Measurements from ENCODE around the gene DKK1. TPM values are rescaled to one million over a fixed set of nuclear protein-coding genes. Genes with fewer than 3 reads are reported as not detected.

Gene DKK1
- polyA plus RNA-seq (ENCODE audit: low read depth in 6 of 6) = not detected

GRCh38 chr10:52313933-52314821 lies at the start of gene DKK1:
Gene DKK1 (plus strand): TSS chr10:52314281. CDS start chr10:52314435, 154 bp downstream.
- Mint-ChIP-seq H3K9me3 (no peaks in the 10 kb centered on the region), H3K36me3 (no peaks in the 10 kb centered on the region), H3K27ac (peak within 1 kb of the TSS in 4 of 6 donors; percentile 24 to 78 (median 70)), H3K27me3 (peaks cover 30 to 55% (median 48%) of the 10 kb centered on the region in 3 donors), H3K4me1 (peaks cover 18 to 26% (median 23%) of the 10 kb centered on the region in 3 donors), H3K4me3 (peak within 1 kb of the TSS; percentile 70 to 91 (median 90))
- DNase-seq (peak; percentile 38), ATAC-seq (ENCODE audit: low read depth in 2 of 2) (peak; percentile 69 to 76)

GRCh38 chr10:52265131-52265926 lies 48.8 kb upstream of the DKK1 start:
- Mint-ChIP-seq H3K27me3 (no peaks in the 10 kb centered on the region), H3K36me3 (no peaks in the 10 kb centered on the region), H3K27ac (no peak overlapping the region), H3K4me1 (peaks cover 0 to 7% (median 5%) of the 10 kb centered on the region in 3 donors), H3K9me3 (no peaks in the 10 kb centered on the region), H3K4me3 (no peak overlapping the region)
- ATAC-seq (ENCODE audit: low read depth in 2 of 2) = no peak
- no peak for DNase-seq

- Mint-ChIP-seq H3K27me3 (no peaks in the 10 kb centered on the region), H3K4me1 (peaks cover 0 to 7% (median 5%) of the 10 kb centered on the region in 3 donors), H3K27ac (peak overlapping the region in 1 of 6 donors; percentile 56), H3K4me3 (no peak overlapping the region), H3K9me3 (peaks cover 0 to 3% (median 0%) of the 10 kb centered on the region in 7 donors), H3K36me3 (no peaks in the 10 kb centered on the region)
- ATAC-seq (ENCODE audit: low read depth in 2 of 2) (no peak), DNase-seq (no peak)
Observed at GRCh38 chr10:52266858-52267257, 47.2 kb upstream of the DKK1 start.

- no peaks in the 10 kb centered on the region for H3K27me3 Mint-ChIP-seq
- no peak overlapping the region for H3K27ac Mint-ChIP-seq
- ATAC-seq (ENCODE audit: low read depth in 2 of 2) (no peak), DNase-seq (no peak)
- H3K4me3 Mint-ChIP-seq = no peak overlapping the region
- peaks cover 0 to 3% (median 0%) of the 10 kb centered on the region in 7 donors for H3K9me3 Mint-ChIP-seq
- H3K36me3 Mint-ChIP-seq = no peaks in the 10 kb centered on the region
- peaks cover 0 to 7% (median 5%) of the 10 kb centered on the region in 3 donors for H3K4me1 Mint-ChIP-seq
Observed at GRCh38 chr10:52268790-52269189, 45.3 kb upstream of the DKK1 start.

- ATAC-seq (ENCODE audit: low read depth in 2 of 2) (no peak), DNase-seq (no peak)
- Mint-ChIP-seq H3K27me3 (no peaks in the 10 kb centered on the region), H3K4me1 (peaks cover 0 to 7% (median 5%) of the 10 kb centered on the region in 3 donors), H3K9me3 (peaks cover 0 to 3% (median 0%) of the 10 kb centered on the region in 7 donors), H3K27ac (no peak overlapping the region), H3K36me3 (no peaks in the 10 kb centered on the region), H3K4me3 (no peak overlapping the region)
Observed at GRCh38 chr10:52269233-52269632, 44.8 kb upstream of the DKK1 start.

- Mint-ChIP-seq H3K4me3 (no peak overlapping the region), H3K36me3 (peaks cover 0 to 7% of the 10 kb centered on the region in 2 donors), H3K9me3 (peaks cover 0 to 20% (median 12%) of the 10 kb centered on the region in 7 donors), H3K4me1 (no peaks in the 10 kb centered on the region), H3K27me3 (peaks cover 0 to 14% (median 0%) of the 10 kb centered on the region in 3 donors), H3K27ac (no peak overlapping the region)
- no peak for ATAC-seq (ENCODE audit: low read depth in 2 of 2)
- no peak for DNase-seq
Observed at GRCh38 chr10:52276163-52276562, 37.9 kb upstream of the DKK1 start.

GRCh38 chr10:52276986-52277385 lies 37.1 kb upstream of the DKK1 start:
- Mint-ChIP-seq H3K4me3 (no peak overlapping the region), H3K27ac (no peak overlapping the region)

GRCh38 chr10:52279546-52279945 lies 34.5 kb upstream of the DKK1 start:
- DNase-seq (no peak), ATAC-seq (ENCODE audit: low read depth in 2 of 2) (no peak)
- Mint-ChIP-seq H3K9me3 (peaks cover 0 to 17% (median 12%) of the 10 kb centered on the region in 7 donors), H3K4me1 (peaks cover 3 to 6% (median 4%) of the 10 kb centered on the region in 3 donors), H3K27me3 (peaks cover 0 to 12% (median 0%) of the 10 kb centered on the region in 3 donors), H3K36me3 (peaks cover 0 to 7% of the 10 kb centered on the region in 2 donors), H3K4me3 (no peak overlapping the region), H3K27ac (no peak overlapping the region)

More at GRCh38 chr10:52276986-52277385, 37.1 kb upstream of the DKK1 start:
- ATAC-seq (ENCODE audit: low read depth in 2 of 2) (no peak), DNase-seq (no peak)
- H3K27me3 Mint-ChIP-seq = peaks cover 0 to 14% (median 0%) of the 10 kb centered on the region in 3 donors
- no peaks in the 10 kb centered on the region for H3K4me1 Mint-ChIP-seq
- H3K36me3 Mint-ChIP-seq = peaks cover 0 to 7% of the 10 kb centered on the region in 2 donors
- H3K9me3 Mint-ChIP-seq = peaks cover 0 to 17% (median 12%) of the 10 kb centered on the region in 7 donors

- H3K27ac Mint-ChIP-seq = no peak overlapping the region
- no peak overlapping the region for H3K4me3 Mint-ChIP-seq
- peaks cover 0 to 7% of the 10 kb centered on the region in 2 donors for H3K36me3 Mint-ChIP-seq
- H3K27me3 Mint-ChIP-seq = peaks cover 0 to 7% (median 0%) of the 10 kb centered on the region in 3 donors
- peaks cover 8 to 11% (median 9%) of the 10 kb centered on the region in 3 donors for H3K4me1 Mint-ChIP-seq
- no peak for ATAC-seq (ENCODE audit: low read depth in 2 of 2)
- no peak for DNase-seq
- H3K9me3 Mint-ChIP-seq = peaks cover 0 to 17% (median 9%) of the 10 kb centered on the region in 7 donors
Observed at GRCh38 chr10:52280051-52280450, 34.0 kb upstream of the DKK1 start.

GRCh38 chr10:52283174-52283573 lies 30.9 kb upstream of the DKK1 start:
- peaks cover 15 to 16% (median 16%) of the 10 kb centered on the region in 3 donors for H3K4me1 Mint-ChIP-seq
- DNase-seq = no peak
- no peak for ATAC-seq (ENCODE audit: low read depth in 2 of 2)
- H3K36me3 Mint-ChIP-seq = no peaks in the 10 kb centered on the region
- no peak overlapping the region for H3K27ac Mint-ChIP-seq
- peaks cover 0 to 2% (median 0%) of the 10 kb centered on the region in 3 donors for H3K27me3 Mint-ChIP-seq
- H3K9me3 Mint-ChIP-seq = peaks cover 0 to 3% (median 1%) of the 10 kb centered on the region in 7 donors
- no peak overlapping the region for H3K4me3 Mint-ChIP-seq

GRCh38 chr10:52284416-52285013 lies 29.6 kb upstream of the DKK1 start:
- Mint-ChIP-seq H3K9me3 (no peaks in the 10 kb centered on the region), H3K27ac (peak overlapping the region in 3 of 6 donors; percentile 1 to 87 (median 17)), H3K4me1 (peaks cover 15 to 16% (median 16%) of the 10 kb centered on the region in 3 donors), H3K36me3 (no peaks in the 10 kb centered on the region), H3K27me3 (no peaks in the 10 kb centered on the region), H3K4me3 (peak overlapping the region in 4 of 8 donors; percentile 2 to 53 (median 32))
- peak; percentile 65 to 84 for ATAC-seq (ENCODE audit: low read depth in 2 of 2)
- DNase-seq = peak; percentile 5

GRCh38 chr10:52287866-52288265 lies 26.2 kb upstream of the DKK1 start:
- DNase-seq (no peak), ATAC-seq (ENCODE audit: low read depth in 2 of 2) (no peak)
- no peak overlapping the region for H3K27ac Mint-ChIP-seq
- no peak overlapping the region for H3K4me3 Mint-ChIP-seq
- H3K36me3 Mint-ChIP-seq = no peaks in the 10 kb centered on the region
- peaks cover 14 to 16% (median 16%) of the 10 kb centered on the region in 3 donors for H3K4me1 Mint-ChIP-seq
- no peaks in the 10 kb centered on the region for H3K27me3 Mint-ChIP-seq
- H3K9me3 Mint-ChIP-seq = no peaks in the 10 kb centered on the region

- no peaks in the 10 kb centered on the region for H3K27me3 Mint-ChIP-seq
- no peaks in the 10 kb centered on the region for H3K36me3 Mint-ChIP-seq
- H3K9me3 Mint-ChIP-seq = peaks cover 0 to 2% (median 0%) of the 10 kb centered on the region in 7 donors
- no peak overlapping the region for H3K27ac Mint-ChIP-seq
- no peaks in the 10 kb centered on the region for H3K4me1 Mint-ChIP-seq
- DNase-seq = no peak
- no peak overlapping the region for H3K4me3 Mint-ChIP-seq
- ATAC-seq (ENCODE audit: low read depth in 2 of 2) = no peak
Observed at GRCh38 chr10:52297747-52298146, 16.3 kb upstream of the DKK1 start.
